GM18520 (cell line): ENCODE measurements around the gene PSMC3.

Experiments
- ATAC-seq: cut with Tn5 transposase; IDR thresholded peaks from one replicate; pipeline ENCODE4 v1.9.1; 2021; ENCODE audit not compliant: unreplicated experiment

The PSMC3 gene

GRCh38 chr11:47395223-47396048, 30.8 kb downstream of the PSMC3 start:
- no peak for ATAC-seq

GRCh38 chr11:47394322-47395222, 31.7 kb downstream of the PSMC3 start:
- no peak for ATAC-seq

- no peak for ATAC-seq
Observed at GRCh38 chr11:47394050-47394321, 32.3 kb downstream of the PSMC3 start.

- no peak for ATAC-seq
Observed at GRCh38 chr11:47393163-47394049, 32.8 kb downstream of the PSMC3 start.

- ATAC-seq: no peak
Observed at GRCh38 chr11:47392546-47393162, 33.6 kb downstream of the PSMC3 start.

- ATAC-seq: no peak
Observed at GRCh38 chr11:47391711-47392432, 34.4 kb downstream of the PSMC3 start.

- no peak for ATAC-seq
Observed at GRCh38 chr11:47391077-47391583, 35.1 kb downstream of the PSMC3 start.

GRCh38 chr11:47390422-47390760, 35.8 kb downstream of the PSMC3 start:
- ATAC-seq: no peak

GRCh38 chr11:47389577-47390421, 36.4 kb downstream of the PSMC3 start:
- ATAC-seq: no peak

GRCh38 chr11:47388697-47389576, 37.3 kb downstream of the PSMC3 start:
- no peak for ATAC-seq

- ATAC-seq: no peak
Observed at GRCh38 chr11:47387944-47388696, 38.1 kb downstream of the PSMC3 start.

- no peak for ATAC-seq
Observed at GRCh38 chr11:47384498-47384897, 41.7 kb downstream of the PSMC3 start.

- no peak for ATAC-seq
Observed at GRCh38 chr11:47383071-47383470, 43.2 kb downstream of the PSMC3 start.

GRCh38 chr11:47380078-47380477, 46.2 kb downstream of the PSMC3 start:
- no peak for ATAC-seq

- ATAC-seq: no peak
Observed at GRCh38 chr11:47379317-47379716, 46.9 kb downstream of the PSMC3 start.

- ATAC-seq: no peak
Observed at GRCh38 chr11:47378836-47379170, 47.4 kb downstream of the PSMC3 start.

GRCh38 chr11:47378010-47378835, 48.0 kb downstream of the PSMC3 start, which contains the start of gene SPI1:
TSS of gene SPI1 (minus strand) at chr11:47378547. CDS start at chr11:47378353, 194 bp downstream.
- peak; percentile 74 for ATAC-seq
